ENCODE results near the gene UBL3. TPM values are rescaled to one million over a fixed set of nuclear protein-coding genes. Genes with fewer than 3 reads are reported as not detected.

UBL3 gene
- total RNA-seq, 5 donors from 2014 or later (not counting 1 experiment from before 2014, with no cell fraction given) = 32.7 to 42.1 (median 34.6) TPM

GRCh38 chr13:29847501-29847983 is 2.9 kb downstream of the UBL3 start:
- peak overlapping the region; percentile 93 to 98 (median 97) for H3K4me3 Mint-ChIP-seq
- peaks cover 48 to 60% (median 53%) of the 10 kb centered on the region in 3 donors for H3K4me1 Mint-ChIP-seq
- no peaks in the 10 kb centered on the region for H3K9me3 ChIP-seq
- no peaks in the 10 kb centered on the region for H3K36me3 ChIP-seq (ENCODE audit: control insufficient read depth in 2 of 2, extremely low read depth in 1 of 2, insufficient read depth in 1 of 2, low read length in 1 of 2)
- H3K36me3 Mint-ChIP-seq = peaks cover 4% of the 10 kb centered on the region
- H3K27me3 Mint-ChIP-seq = no peaks in the 10 kb centered on the region
- no peaks in the 10 kb centered on the region for H3K27me3 ChIP-seq (replicated peaks in 1 of 2; ENCODE audit: control insufficient read depth in 2 of 2, extremely low read depth in 1 of 2, insufficient read depth in 2 of 2, low read length in 1 of 2)
- H3K27ac ChIP-seq (ENCODE audit: low read length) = peak overlapping the region; percentile 55
- H3K4me3 ChIP-seq (ENCODE audit: control insufficient read depth in 1 of 2, extremely low read depth in 1 of 2, low read length in 1 of 2) = peak overlapping the region; percentile 78 to 96
- no peak for ATAC-seq (replicated peaks in 1 of 4)
- peaks cover 0 to 20% of the 10 kb centered on the region in 2 experiments for H3K4me1 ChIP-seq (ENCODE audit: control insufficient read depth in 1 of 2, extremely low read depth in 1 of 2, insufficient read depth in 2 of 2, low read length in 2 of 2)
- peak in 4 of 35 experiments; percentile 1 to 31 (median 12) for DNase-seq
- peak overlapping the region; percentile 90 to 94 for H3K27ac Mint-ChIP-seq
- WGBS (ENCODE audit: insufficient coverage) = 10% methylated on average over 2 of the region's 13 CpGs
- POLR2A ChIA-PET = no interaction called here
- CTCF ChIA-PET = interaction anchor here (0.5 to 13.3 kb wide), 5 partner anchors 77 to 266 kb away, joined by 5 to 94 read pairs (median 8); no protein-coding TSS in a partner anchor
- no peaks in the 10 kb centered on the region for H3K9me3 Mint-ChIP-seq

DNA sequence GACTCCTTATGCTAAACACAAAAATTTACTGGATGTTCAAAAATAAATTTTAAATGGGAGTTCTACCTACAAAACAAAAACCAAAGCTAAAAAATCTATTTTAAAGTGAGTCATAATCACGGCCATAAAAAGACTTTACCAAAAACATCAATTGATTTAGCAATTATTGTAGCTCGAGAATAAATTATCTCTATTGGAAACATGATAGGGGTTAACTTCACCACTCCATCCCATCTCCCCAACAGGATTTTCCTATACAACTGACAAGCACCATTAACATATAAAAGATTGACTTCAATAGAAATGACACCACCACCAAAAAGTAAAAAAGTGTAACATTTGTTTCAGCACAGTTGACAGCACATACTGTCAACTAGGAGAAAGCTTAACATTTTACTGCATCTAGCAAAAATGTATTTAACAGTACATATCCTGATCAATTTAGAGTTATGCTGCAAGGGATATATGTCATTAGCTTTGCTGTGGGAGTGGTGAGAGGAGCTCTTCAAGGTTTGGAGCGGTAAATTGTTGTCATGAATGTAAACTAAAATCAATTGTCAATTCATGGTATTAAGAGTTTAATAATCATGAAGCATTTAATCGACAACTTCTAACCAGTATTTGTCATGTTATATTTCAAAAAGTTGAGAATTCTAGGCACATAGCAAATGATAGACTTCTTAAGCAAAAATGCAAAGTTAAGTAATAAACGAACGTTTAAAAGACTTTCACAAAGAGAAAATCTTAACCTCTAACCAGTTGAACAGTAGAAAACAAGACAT is 3.8 kb downstream of the UBL3 start:
- ChIA-PET CTCF (interaction anchor here (0.5 to 13.3 kb wide), 10 partner anchors 12 to 509 kb away, joined by 3 to 94 read pairs (median 5); no protein-coding TSS in a partner anchor), POLR2A (interaction anchor here (0.5 to 0.9 kb wide), 4 partner anchors 55 to 270 kb away, joined by 3 to 5 read pairs (median 3); no protein-coding TSS in a partner anchor)
- no peaks in the 10 kb centered on the region for H3K27me3 Mint-ChIP-seq
- peak overlapping the region; percentile 93 to 98 (median 97) for H3K4me3 Mint-ChIP-seq
- H3K4me3 ChIP-seq (ENCODE audit: control insufficient read depth in 1 of 2, extremely low read depth in 1 of 2, low read length in 1 of 2) = peak overlapping the region in 1 of 2 donors; percentile 96
- peaks cover 4% of the 10 kb centered on the region for H3K36me3 Mint-ChIP-seq
- H3K36me3 ChIP-seq (ENCODE audit: control insufficient read depth in 2 of 2, extremely low read depth in 1 of 2, insufficient read depth in 1 of 2, low read length in 1 of 2) = no peaks in the 10 kb centered on the region
- H3K27ac Mint-ChIP-seq = peak overlapping the region; percentile 90 to 94
- no peaks in the 10 kb centered on the region for H3K9me3 Mint-ChIP-seq
- H3K9me3 ChIP-seq = no peaks in the 10 kb centered on the region
- no CpG with 5 or more reads among the region's 6 CpGs for WGBS (ENCODE audit: insufficient coverage)
- peak overlapping the region; percentile 55 for H3K27ac ChIP-seq (ENCODE audit: low read length)
- ATAC-seq (replicated peaks in 1 of 4) (no peak), DNase-seq (peak in 1 of 35 experiments; percentile 9)
- no peaks in the 10 kb centered on the region for H3K27me3 ChIP-seq (replicated peaks in 1 of 2; ENCODE audit: control insufficient read depth in 2 of 2, extremely low read depth in 1 of 2, insufficient read depth in 2 of 2, low read length in 1 of 2)
- H3K4me1 ChIP-seq (ENCODE audit: control insufficient read depth in 1 of 2, extremely low read depth in 1 of 2, insufficient read depth in 2 of 2, low read length in 2 of 2) = peaks cover 6 to 21% of the 10 kb centered on the region in 2 experiments
- H3K4me1 Mint-ChIP-seq = peaks cover 57 to 69% (median 62%) of the 10 kb centered on the region in 3 donors

GRCh38 chr13:29845440-29846056 is 4.9 kb downstream of the UBL3 start:
- Mint-ChIP-seq H3K9me3 (no peaks in the 10 kb centered on the region), H3K36me3 (peaks cover 4% of the 10 kb centered on the region), H3K4me3 (peak overlapping the region in 2 of 3 donors; percentile 34 to 56), H3K27me3 (no peaks in the 10 kb centered on the region), H3K27ac (no peak overlapping the region), H3K4me1 (peaks cover 64 to 80% (median 68%) of the 10 kb centered on the region in 3 donors)
- no CpG with 5 or more reads among the region's 2 CpGs for WGBS (ENCODE audit: insufficient coverage)
- Histone ChIP-seq H3K27ac (ENCODE audit: low read length) (no peak overlapping the region), H3K9me3 (no peaks in the 10 kb centered on the region), H3K36me3 (ENCODE audit: control insufficient read depth in 2 of 2, extremely low read depth in 1 of 2, insufficient read depth in 1 of 2, low read length in 1 of 2) (no peaks in the 10 kb centered on the region), H3K4me3 (ENCODE audit: control insufficient read depth in 1 of 2, extremely low read depth in 1 of 2, low read length in 1 of 2) (no peak overlapping the region), H3K4me1 (ENCODE audit: control insufficient read depth in 1 of 2, extremely low read depth in 1 of 2, insufficient read depth in 2 of 2, low read length in 2 of 2) (peaks cover 6 to 21% of the 10 kb centered on the region in 2 experiments), H3K27me3 (replicated peaks in 1 of 2; ENCODE audit: control insufficient read depth in 2 of 2, extremely low read depth in 1 of 2, insufficient read depth in 2 of 2, low read length in 1 of 2) (no peaks in the 10 kb centered on the region)
- peak in 1 of 35 experiments; percentile 35 for DNase-seq
- POLR2A ChIA-PET = no interaction called here
- ATAC-seq (replicated peaks in 1 of 4) = no peak
- CTCF ChIA-PET = interaction anchor here (0.5 to 13.3 kb wide), 12 partner anchors 14 to 1317 kb away, joined by 3 to 94 read pairs (median 4); no protein-coding TSS in a partner anchor

DNA sequence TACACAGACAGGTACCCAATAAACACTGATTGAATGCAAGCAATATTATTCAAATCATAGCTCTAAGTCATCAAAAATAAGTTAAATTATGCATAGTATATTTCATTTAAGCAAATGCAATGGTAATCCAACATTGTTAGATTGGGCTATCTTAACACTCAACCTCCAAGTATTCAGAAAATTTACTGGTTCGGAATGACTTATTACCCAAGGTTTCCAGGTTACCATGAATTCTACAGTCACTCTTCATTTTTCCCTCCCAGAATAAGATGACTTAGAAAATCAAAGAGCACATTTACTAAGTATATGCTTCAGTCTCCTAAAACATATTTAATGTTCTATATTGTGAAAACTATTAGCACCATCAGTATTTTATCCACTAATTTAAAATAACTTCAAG is 6.0 kb downstream of the UBL3 start:
- Histone ChIP-seq H3K9me3 (no peaks in the 10 kb centered on the region), H3K4me1 (ENCODE audit: control insufficient read depth in 1 of 2, extremely low read depth in 1 of 2, insufficient read depth in 2 of 2, low read length in 2 of 2) (peaks cover 6 to 21% of the 10 kb centered on the region in 2 experiments), H3K36me3 (ENCODE audit: control insufficient read depth in 2 of 2, extremely low read depth in 1 of 2, insufficient read depth in 1 of 2, low read length in 1 of 2) (no peaks in the 10 kb centered on the region), H3K4me3 (ENCODE audit: control insufficient read depth in 1 of 2, extremely low read depth in 1 of 2, low read length in 1 of 2) (no peak overlapping the region), H3K27me3 (replicated peaks in 1 of 2; ENCODE audit: control insufficient read depth in 2 of 2, extremely low read depth in 1 of 2, insufficient read depth in 2 of 2, low read length in 1 of 2) (no peaks in the 10 kb centered on the region), H3K27ac (ENCODE audit: low read length) (no peak overlapping the region)
- Mint-ChIP-seq H3K36me3 (peaks cover 4% of the 10 kb centered on the region), H3K4me1 (peaks cover 71 to 83% (median 75%) of the 10 kb centered on the region in 3 donors), H3K4me3 (no peak overlapping the region), H3K9me3 (no peaks in the 10 kb centered on the region), H3K27ac (no peak overlapping the region), H3K27me3 (no peaks in the 10 kb centered on the region)
- ChIA-PET CTCF (interaction anchor here (0.8 to 13.3 kb wide), 7 partner anchors 9 to 271 kb away, joined by 3 to 94 read pairs (median 4); no protein-coding TSS in a partner anchor), POLR2A (interaction anchor here in 1 of 2 donors (1.0 kb wide), 1 partner anchor 10 kb away, joined by 4 read pairs; no protein-coding TSS in a partner anchor)
- ATAC-seq (replicated peaks in 1 of 4) = no peak
- no CpG with 5 or more reads among the region's 1 CpG for WGBS (ENCODE audit: insufficient coverage)
- no peak for DNase-seq

DNA sequence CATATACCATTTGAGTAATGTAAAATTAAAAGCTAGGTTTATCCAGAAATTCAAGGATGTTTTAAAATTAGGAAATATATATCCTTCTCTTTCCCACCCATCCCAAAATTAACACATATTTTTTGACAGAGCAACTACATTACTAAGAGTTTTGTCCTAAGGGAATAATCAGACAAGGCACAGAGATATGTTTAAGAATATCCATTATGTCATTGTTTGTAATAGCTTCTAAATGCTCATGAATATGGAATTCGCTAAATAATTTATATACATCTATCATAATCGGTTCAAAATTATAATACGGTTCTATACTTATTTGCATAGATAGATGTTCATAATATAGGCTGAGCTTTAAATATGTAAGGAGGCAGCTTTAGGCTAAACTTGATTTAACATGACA is 9.8 kb downstream of the UBL3 start:
- Histone ChIP-seq H3K36me3 (ENCODE audit: control insufficient read depth in 2 of 2, extremely low read depth in 1 of 2, insufficient read depth in 1 of 2, low read length in 1 of 2) (no peaks in the 10 kb centered on the region), H3K27me3 (replicated peaks in 1 of 2; ENCODE audit: control insufficient read depth in 2 of 2, extremely low read depth in 1 of 2, insufficient read depth in 2 of 2, low read length in 1 of 2) (no peaks in the 10 kb centered on the region), H3K4me3 (ENCODE audit: control insufficient read depth in 1 of 2, extremely low read depth in 1 of 2, low read length in 1 of 2) (no peak overlapping the region), H3K4me1 (ENCODE audit: control insufficient read depth in 1 of 2, extremely low read depth in 1 of 2, insufficient read depth in 2 of 2, low read length in 2 of 2) (peaks cover 3 to 6% of the 10 kb centered on the region in 2 experiments), H3K27ac (ENCODE audit: low read length) (no peak overlapping the region), H3K9me3 (no peaks in the 10 kb centered on the region)
- H3K9me3 Mint-ChIP-seq = no peaks in the 10 kb centered on the region
- POLR2A ChIA-PET = interaction anchor here (0.9 to 1.2 kb wide), 3 partner anchors 10 to 326 kb away, joined by 4 to 8 read pairs (median 8); partner anchors contain the start of gene UBL3 (in 1 of the 2)
- CTCF ChIA-PET = interaction anchor here (0.6 to 13.3 kb wide), 6 partner anchors 9 to 273 kb away, joined by 3 to 94 read pairs (median 9); no protein-coding TSS in a partner anchor
- H3K27me3 Mint-ChIP-seq = no peaks in the 10 kb centered on the region
- H3K4me1 Mint-ChIP-seq = peaks cover 78 to 87% (median 84%) of the 10 kb centered on the region in 3 donors
- DNase-seq (no peak), ATAC-seq (replicated peaks in 1 of 4) (no peak)
- H3K27ac Mint-ChIP-seq = no peak overlapping the region
- H3K4me3 Mint-ChIP-seq = no peak overlapping the region
- no CpG with 5 or more reads among the region's 3 CpGs for WGBS (ENCODE audit: insufficient coverage)
- no peaks in the 10 kb centered on the region for H3K36me3 Mint-ChIP-seq
